Hepatocyte (in vitro differentiated cells): ENCODE results near the gene ZNF101. TPM values are rescaled to one million over a fixed set of nuclear protein-coding genes. Genes with fewer than 3 reads are reported as not detected.
A peak's percentile ranks its signal among the peaks of the same experiment; 100 is the strongest.

ENCODE experiments used
- DNase-seq: peaks from one replicate; pipeline ENCODE4 v3.0.0-alpha.2; 2016; ENCODE audit warnings: low spot score
- H2AFZ ChIP-seq: fragments of 200-600 bp; sonication (generic); 2 replicates; pipeline ENCODE4 v1.6.0; 2016; ENCODE audit warnings: antibody characterized with exemption, mild to moderate bottlenecking
- H3K27ac ChIP-seq: fragments of 200-600 bp; sonication (generic); 2 replicates; pipeline ENCODE4 v1.5.1; 2016; ENCODE audit warnings: mild to moderate bottlenecking
- H3K27me3 ChIP-seq: fragments of 200-600 bp; sonication (generic); 2 replicates; pipeline ENCODE4 v1.6.1; 2016
- H3K36me3 ChIP-seq: fragments of 200-600 bp; sonication (generic); replicated peaks from 2 replicates; pipeline ENCODE4 v1.5.1; 2016; ENCODE audit warnings: low read depth; ENCODE audit not compliant: insufficient read depth
- H3K4me1 ChIP-seq: fragments of 200-600 bp; sonication (generic); 2 replicates; pipeline ENCODE4 v1.5.1; 2016; ENCODE audit warnings: mild to moderate bottlenecking, moderate library complexity; ENCODE audit not compliant: insufficient read depth
- H3K4me2 ChIP-seq: fragments of 200-600 bp; sonication (generic); 2 replicates; pipeline ENCODE4 v1.6.0; 2016
- H3K4me3 ChIP-seq: fragments of 200-600 bp; sonication (generic); 2 replicates; pipeline ENCODE4 v1.5.1; 2016; ENCODE audit warnings: mild to moderate bottlenecking
- H3K79me2 ChIP-seq: fragments of 200-600 bp; sonication (generic); 2 replicates; pipeline ENCODE4 v1.6.0; 2017; ENCODE audit warnings: mild to moderate bottlenecking
- H3K9me2 ChIP-seq: fragments of 200-600 bp; sonication (generic); replicated peaks from 2 replicates; pipeline ENCODE4 v1.6.0; 2017; ENCODE audit warnings: mild to moderate bottlenecking; ENCODE audit not compliant: insufficient read depth
- H3K9me3 ChIP-seq: fragments of 200-600 bp; sonication (generic); 2 replicates; pipeline ENCODE4 v1.5.1; 2016; ENCODE audit warnings: low read depth, mild to moderate bottlenecking
- H4K20me1 ChIP-seq: fragments of 200-600 bp; sonication (generic); 2 replicates; pipeline ENCODE4 v1.6.0; 2016; ENCODE audit warnings: mild to moderate bottlenecking; ENCODE audit not compliant: insufficient read depth, poor library complexity, severe bottlenecking
- EZH2 ChIP-seq: fragments of 200-600 bp; sonication (generic); IDR thresholded peaks from 2 replicates; pipeline ENCODE4 v1.6.1; 2016; ENCODE audit warnings: antibody characterized with exemption, mild to moderate bottlenecking, borderline replicate concordance
- EZH2phosphoT487 ChIP-seq: fragments of 200-600 bp; sonication (generic); IDR thresholded peaks from one replicate; pipeline ENCODE4 v1.6.1; 2018; ENCODE audit warnings: antibody characterized with exemption, mild to moderate bottlenecking, low read depth, moderate library complexity; ENCODE audit not compliant: unreplicated experiment, severe bottlenecking
- WGBS: methylation state at CpG from one replicate; pipeline ENCODE4 v1.1.6; 2016; ENCODE audit warnings: low lambda C conversion rate; ENCODE audit errors: missing lambda C conversion rate; 5-methylcytosine and 5-hydroxymethylcytosine counted together
- polyA plus RNA-seq: library from polyadenylated mRNA; unstranded; fragments of >200 nt; fragmentation: Nextera tagmentation; extraction: Ambion mirVana; gene quantifications from 2 replicates; pipeline ENCODE4 v1.2.1, GENCODE V29; 2016
- small RNA-seq: library from RNA; depleted of rRNA; stranded (forward); fragments of <200 nt; gene quantifications from one replicate; pipeline ENCODE3, GENCODE V24; 2014
- total RNA-seq: library from RNA; depleted of rRNA; stranded (reverse); fragments of >200 nt; gene quantifications from 2 replicates; pipeline ENCODE4 v1.2.3, GENCODE V29; 2014
- TF ChIP-seq, protein P1 (sequence below): fragments of 200-600 bp; sonication (generic); IDR thresholded peaks from 2 replicates; pipeline ENCODE4 v1.5.1; 2016; ENCODE audit warnings: antibody characterized with exemption, mild to moderate bottlenecking; ENCODE audit not compliant: poor library complexity

Gene ZNF101
- total and polyA plus RNA-seq, 2 experiments from 2014 or later = 3.6 to 5.9 TPM

DNA sequence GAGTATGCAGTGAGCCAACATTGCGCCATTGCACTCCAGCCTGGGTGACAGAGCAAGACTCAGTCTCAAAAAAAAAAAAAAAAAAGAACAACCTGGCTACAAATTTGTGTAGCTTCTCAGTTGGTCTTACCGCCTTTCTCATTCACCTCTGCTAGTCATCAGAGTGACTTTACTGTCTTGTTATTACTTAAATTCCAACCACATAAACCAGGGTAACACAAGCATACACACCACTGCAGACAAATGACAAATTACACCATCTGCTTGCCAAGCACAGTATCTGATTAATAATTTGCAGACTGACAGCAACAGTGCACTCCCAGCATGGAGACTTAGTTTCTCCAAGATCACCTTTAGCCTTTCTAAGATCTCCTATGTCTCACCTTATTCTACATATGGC is 53.3 kb downstream of the ZNF101 start:
- no peak overlapping the region for H3K4me2 ChIP-seq
- no peak overlapping the region for H2AFZ ChIP-seq
- H3K4me1 ChIP-seq = no peaks in the 10 kb centered on the region
- no peaks in the 10 kb centered on the region for H3K27me3 ChIP-seq
- H3K36me3 ChIP-seq = peaks cover under 1% of the 10 kb centered on the region
- TF ChIP-seq EZH2phosphoT487 (no peak), EZH2 (no peak)
- TF ChIP-seq, protein P1, sequence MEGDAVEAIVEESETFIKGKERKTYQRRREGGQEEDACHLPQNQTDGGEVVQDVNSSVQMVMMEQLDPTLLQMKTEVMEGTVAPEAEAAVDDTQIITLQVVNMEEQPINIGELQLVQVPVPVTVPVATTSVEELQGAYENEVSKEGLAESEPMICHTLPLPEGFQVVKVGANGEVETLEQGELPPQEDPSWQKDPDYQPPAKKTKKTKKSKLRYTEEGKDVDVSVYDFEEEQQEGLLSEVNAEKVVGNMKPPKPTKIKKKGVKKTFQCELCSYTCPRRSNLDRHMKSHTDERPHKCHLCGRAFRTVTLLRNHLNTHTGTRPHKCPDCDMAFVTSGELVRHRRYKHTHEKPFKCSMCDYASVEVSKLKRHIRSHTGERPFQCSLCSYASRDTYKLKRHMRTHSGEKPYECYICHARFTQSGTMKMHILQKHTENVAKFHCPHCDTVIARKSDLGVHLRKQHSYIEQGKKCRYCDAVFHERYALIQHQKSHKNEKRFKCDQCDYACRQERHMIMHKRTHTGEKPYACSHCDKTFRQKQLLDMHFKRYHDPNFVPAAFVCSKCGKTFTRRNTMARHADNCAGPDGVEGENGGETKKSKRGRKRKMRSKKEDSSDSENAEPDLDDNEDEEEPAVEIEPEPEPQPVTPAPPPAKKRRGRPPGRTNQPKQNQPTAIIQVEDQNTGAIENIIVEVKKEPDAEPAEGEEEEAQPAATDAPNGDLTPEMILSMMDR = no peak
- H3K27ac ChIP-seq = no peak overlapping the region
- H4K20me1 ChIP-seq = no peaks in the 10 kb centered on the region
- H3K9me3 ChIP-seq = peaks cover 45% of the 10 kb centered on the region
- peaks cover 58% of the 10 kb centered on the region for H3K79me2 ChIP-seq
- no peak for DNase-seq
- H3K9me2 ChIP-seq = no peaks in the 10 kb centered on the region
- no peak overlapping the region for H3K4me3 ChIP-seq
- WGBS = 91% methylated on average over 2 of the region's 2 CpGs

DNA sequence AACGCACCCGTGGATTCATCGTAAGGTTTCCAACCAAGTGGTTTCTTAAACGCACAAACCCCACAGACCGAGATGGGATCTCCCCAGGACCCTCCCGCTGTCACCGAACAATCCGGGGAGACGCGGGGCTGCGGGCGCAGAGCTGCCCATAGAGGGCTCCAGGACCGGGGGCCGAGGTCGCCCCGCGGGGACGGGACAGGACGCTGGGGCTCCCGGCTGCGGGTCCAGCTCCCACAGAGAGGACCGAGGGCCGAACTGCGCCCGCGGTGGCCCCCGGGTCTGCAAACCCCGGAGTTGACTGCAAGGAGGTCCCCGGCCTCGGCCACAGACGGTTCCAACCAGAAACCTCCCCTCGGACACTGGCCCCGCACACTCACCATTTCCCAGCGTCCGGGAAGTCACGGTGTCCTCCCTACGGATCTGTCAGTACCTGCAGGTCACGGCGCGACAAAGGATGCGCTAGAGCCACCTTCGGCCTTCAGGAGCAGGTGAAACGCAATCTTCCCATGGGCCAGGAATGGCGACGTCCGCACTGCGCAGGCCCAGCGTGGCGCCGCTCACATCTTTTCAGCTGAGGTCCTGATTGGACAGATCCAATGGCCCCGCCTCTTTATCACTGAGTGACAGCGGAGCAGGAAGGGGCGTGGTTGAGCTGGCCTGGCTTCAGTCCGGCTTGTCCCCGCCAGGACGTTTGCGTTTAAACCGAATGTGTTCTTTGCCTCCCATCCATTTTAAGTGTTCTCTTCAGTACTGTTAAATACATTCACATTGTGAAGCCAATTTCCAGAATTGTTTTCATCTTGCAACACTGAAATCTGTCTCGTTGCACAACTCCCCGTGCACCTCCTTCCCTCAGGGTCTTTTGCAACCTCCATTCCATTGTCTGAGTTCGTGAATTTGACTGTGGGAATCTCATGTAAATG is 64.2 kb downstream of the ZNF101 start, which contains the start of gene ZNF14:
TSS of gene ZNF14 (minus strand) at position 534 of the 923 bp plus-strand sequence. CDS start at position 380, 154 bp downstream.
- no peaks in the 10 kb centered on the region for H3K9me2 ChIP-seq
- peak within 1 kb of the TSS; percentile 86 for H3K27ac ChIP-seq
- H3K79me2 ChIP-seq = peaks cover 42% of the 10 kb centered on the region
- H3K36me3 ChIP-seq = peaks cover 8% of the 10 kb centered on the region
- H3K4me2 ChIP-seq = peak within 1 kb of the TSS; percentile 87
- peak within 1 kb of the TSS; percentile 89 for H2AFZ ChIP-seq
- TF ChIP-seq, protein P1 = peak; percentile 22
- TF ChIP-seq EZH2phosphoT487 = no peak
- H3K4me3 ChIP-seq = peak within 1 kb of the TSS; percentile 70
- under 1% methylated on average over 61 of the region's 61 CpGs for WGBS
- no peaks in the 10 kb centered on the region for H3K4me1 ChIP-seq
- H4K20me1 ChIP-seq = no peaks in the 10 kb centered on the region
- no peaks in the 10 kb centered on the region for H3K27me3 ChIP-seq
- DNase-seq = peak; percentile 98
- peaks cover 26% of the 10 kb centered on the region for H3K9me3 ChIP-seq

Small RNA genes within 50 kb of the gene (small RNA-seq; reads per million reads assigned to genes)
- gene AC011458.2 = not detected

Other genes starting within 250 kb of the ZNF101 start
- gene TSSK6, start 153.3 kb upstream of the ZNF101 start, total RNA-seq = 0.87 and 1.1 TPM in 2 replicates
- 1.3 TPM in 1 of 2 replicates, not detected in the other for gene TSSK6, start 153.3 kb upstream of the ZNF101 start, polyA plus RNA-seq
- gene NDUFA13, start 152.6 kb upstream of the ZNF101 start, total RNA-seq = 46.3 and 80.4 TPM in 2 replicates
- gene NDUFA13, start 152.6 kb upstream of the ZNF101 start, polyA plus RNA-seq = 598 and 615 TPM in 2 replicates
- 0.72 and 3.0 TPM in 2 replicates for gene YJEFN3, start 139.9 kb upstream of the ZNF101 start, total RNA-seq
- 12.5 and 14.0 TPM in 2 replicates for gene YJEFN3, start 139.9 kb upstream of the ZNF101 start, polyA plus RNA-seq
- gene CILP2, start 130.6 kb upstream of the ZNF101 start, total RNA-seq = 5.4 and 5.7 TPM in 2 replicates
- gene CILP2, start 130.6 kb upstream of the ZNF101 start, polyA plus RNA-seq = 16.5 and 22.5 TPM in 2 replicates
- 0.64 and 3.2 TPM in 2 replicates for gene PBX4, start 50.2 kb upstream of the ZNF101 start, total RNA-seq
- 2.5 and 4.3 TPM in 2 replicates for gene PBX4, start 50.2 kb upstream of the ZNF101 start, polyA plus RNA-seq
- 11.5 and 20.1 TPM in 2 replicates for gene LPAR2, start 40.6 kb upstream of the ZNF101 start, total RNA-seq
- gene LPAR2, start 40.6 kb upstream of the ZNF101 start, polyA plus RNA-seq = 33.1 and 42.6 TPM in 2 replicates
- 4.5 and 5.6 TPM in 2 replicates for gene GMIP, start 25.2 kb upstream of the ZNF101 start, total RNA-seq
- gene GMIP, start 25.2 kb upstream of the ZNF101 start, polyA plus RNA-seq = 11.4 and 13.0 TPM in 2 replicates
- 53.0 and 113 TPM in 2 replicates for gene ATP13A1, start 5.2 kb upstream of the ZNF101 start, total RNA-seq
- gene ATP13A1, start 5.2 kb upstream of the ZNF101 start, polyA plus RNA-seq = 92.0 and 97.5 TPM in 2 replicates
- 7.3 and 7.5 TPM in 2 replicates for gene ZNF14, start 64.3 kb downstream of the ZNF101 start, total RNA-seq
- gene ZNF14, start 64.3 kb downstream of the ZNF101 start, polyA plus RNA-seq = 3.9 and 4.6 TPM in 2 replicates
- gene ZNF506, start 152.9 kb downstream of the ZNF101 start, total RNA-seq = 27.7 and 47.1 TPM in 2 replicates
- 9.9 and 16.4 TPM in 2 replicates for gene ZNF506, start 152.9 kb downstream of the ZNF101 start, polyA plus RNA-seq
- gene ZNF253, start 197.0 kb downstream of the ZNF101 start, total RNA-seq = 12.3 and 16.2 TPM in 2 replicates
- 5.0 and 7.1 TPM in 2 replicates for gene ZNF253, start 197.0 kb downstream of the ZNF101 start, polyA plus RNA-seq
- gene ZNF93, start 232.1 kb downstream of the ZNF101 start, total RNA-seq = 11.8 and 15.6 TPM in 2 replicates
- gene ZNF93, start 232.1 kb downstream of the ZNF101 start, polyA plus RNA-seq = 3.6 and 9.1 TPM in 2 replicates